Measurements from ENCODE around the gene IFITM2.

- TF ChIP-seq CTCF (conservative IDR thresholded peaks at IDR 0.05; ENCODE audit: low read depth in 2 of 2) (no peak), POLR2AphosphoS5 (IDR thresholded peaks at IDR 0.05; ENCODE audit: low read depth) (peak; percentile 57; the same call in 1 of the 2 replicates), EZH2 (IDR thresholded peaks at IDR 0.05; ENCODE audit: low read depth, unreplicated experiment) (no peak), EZH2phosphoT487 (IDR thresholded peaks at IDR 0.05; ENCODE audit: unreplicated experiment) (no peak), ZNF114 (CRISPR knock-in tag; IDR thresholded peaks at IDR 0.05) (no peak), CREB1 (CRISPR knock-in tag; IDR thresholded peaks at IDR 0.05; ENCODE audit: low read depth) (0 out of 2 replicates have a peak, but pooled peaks have one; percentile 16)
- TF ChIP-seq, protein P1, sequence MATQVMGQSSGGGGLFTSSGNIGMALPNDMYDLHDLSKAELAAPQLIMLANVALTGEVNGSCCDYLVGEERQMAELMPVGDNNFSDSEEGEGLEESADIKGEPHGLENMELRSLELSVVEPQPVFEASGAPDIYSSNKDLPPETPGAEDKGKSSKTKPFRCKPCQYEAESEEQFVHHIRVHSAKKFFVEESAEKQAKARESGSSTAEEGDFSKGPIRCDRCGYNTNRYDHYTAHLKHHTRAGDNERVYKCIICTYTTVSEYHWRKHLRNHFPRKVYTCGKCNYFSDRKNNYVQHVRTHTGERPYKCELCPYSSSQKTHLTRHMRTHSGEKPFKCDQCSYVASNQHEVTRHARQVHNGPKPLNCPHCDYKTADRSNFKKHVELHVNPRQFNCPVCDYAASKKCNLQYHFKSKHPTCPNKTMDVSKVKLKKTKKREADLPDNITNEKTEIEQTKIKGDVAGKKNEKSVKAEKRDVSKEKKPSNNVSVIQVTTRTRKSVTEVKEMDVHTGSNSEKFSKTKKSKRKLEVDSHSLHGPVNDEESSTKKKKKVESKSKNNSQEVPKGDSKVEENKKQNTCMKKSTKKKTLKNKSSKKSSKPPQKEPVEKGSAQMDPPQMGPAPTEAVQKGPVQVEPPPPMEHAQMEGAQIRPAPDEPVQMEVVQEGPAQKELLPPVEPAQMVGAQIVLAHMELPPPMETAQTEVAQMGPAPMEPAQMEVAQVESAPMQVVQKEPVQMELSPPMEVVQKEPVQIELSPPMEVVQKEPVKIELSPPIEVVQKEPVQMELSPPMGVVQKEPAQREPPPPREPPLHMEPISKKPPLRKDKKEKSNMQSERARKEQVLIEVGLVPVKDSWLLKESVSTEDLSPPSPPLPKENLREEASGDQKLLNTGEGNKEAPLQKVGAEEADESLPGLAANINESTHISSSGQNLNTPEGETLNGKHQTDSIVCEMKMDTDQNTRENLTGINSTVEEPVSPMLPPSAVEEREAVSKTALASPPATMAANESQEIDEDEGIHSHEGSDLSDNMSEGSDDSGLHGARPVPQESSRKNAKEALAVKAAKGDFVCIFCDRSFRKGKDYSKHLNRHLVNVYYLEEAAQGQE (IDR thresholded peaks at IDR 0.05; ENCODE audit: unreplicated experiment): no peak
Measured at GRCh38 chr11:355581-356458, 48.2 kb downstream of the IFITM2 start.
